K562 (cell line): ENCODE results near the gene DDAH2. TPM values are rescaled to one million over a fixed set of nuclear protein-coding genes. Genes with fewer than 3 reads are reported as not detected.
A peak's percentile ranks its signal among the peaks of the same experiment; 100 is the strongest.

Experiments used
- BRD4 ChIP-seq: fragments of 200-600 bp; sonication (generic); IDR thresholded peaks from 2 replicates; pipeline ENCODE4 v1.6.1; 2017; ENCODE audit warnings: inconsistent platforms
- CBX5 ChIP-seq: IDR thresholded peaks from 2 replicates; pipeline ENCODE4 v1.6.1; 2014; ENCODE audit warnings: low read depth, borderline replicate concordance
- CHD7 ChIP-seq: fragments of 200-600 bp; sonication (generic); IDR thresholded peaks from one replicate; pipeline ENCODE4 v1.6.1; 2012; ENCODE audit warnings: mild to moderate bottlenecking, low read depth, low read length, inconsistent platforms
- DACH1 ChIP-seq: fragments of 450-650 bp; IDR thresholded peaks from 2 replicates; pipeline ENCODE4 v1.6.1; 2018; ENCODE audit not compliant: partially characterized antibody
- E2F1 ChIP-seq: sonication (generic); formaldehyde crosslinking; IDR thresholded peaks from 2 replicates; pipeline ENCODE4 v1.8.1; 2023; ENCODE audit warnings: mild to moderate bottlenecking, missing genetic modification reagents, moderate library complexity
- ELF1 ChIP-seq: fragments of 200-800 bp; sonication (Bioruptor generic); IDR thresholded peaks from 2 replicates; pipeline ENCODE4 v1.6.1; 2016; ENCODE audit warnings: missing genetic modification characterization, missing compliant biosample characterization
- IFI16 ChIP-seq: fragments of 250-450 bp; sonication (Bioruptor Pico); IDR thresholded peaks from 2 replicates; pipeline ENCODE4 v2.1.2; 2022; ENCODE audit warnings: mild to moderate bottlenecking, inconsistent platforms
- OTX1 ChIP-seq: fragments of 450-650 bp; formaldehyde crosslinking; IDR thresholded peaks from 2 replicates; pipeline ENCODE4 v1.4.0; 2022; ENCODE audit warnings: mild to moderate bottlenecking
- SMARCE1 ChIP-seq: fragments of 450-650 bp; IDR thresholded peaks from 2 replicates; pipeline ENCODE4 v1.7.1; 2016; ENCODE audit warnings: mild to moderate bottlenecking
- XRCC4 ChIP-seq: IDR thresholded peaks from one replicate; pipeline ENCODE4 v1.6.1; 2011; ENCODE audit not compliant: insufficient read depth, insufficient read length; ENCODE audit errors: extremely low read depth
- ZNF12 ChIP-seq: sonication (generic); formaldehyde crosslinking; IDR thresholded peaks from 2 replicates; pipeline ENCODE4 v1.4.0; 2020; ENCODE audit warnings: mild to moderate bottlenecking, missing genetic modification reagents
- ZNF239 ChIP-seq: fragments of 250-450 bp; sonication (Bioruptor Pico); IDR thresholded peaks from 2 replicates; pipeline ENCODE4 v1.4.0; 2020; ENCODE audit warnings: mild to moderate bottlenecking
- ZNF280A ChIP-seq: fragments of 450-650 bp; IDR thresholded peaks from 2 replicates; pipeline ENCODE4 v1.6.1; 2018; ENCODE audit warnings: mild to moderate bottlenecking, low read depth; ENCODE audit not compliant: partially characterized antibody
- ZNF384 ChIP-seq: IDR thresholded peaks from 2 replicates; pipeline ENCODE4 v1.6.1; 2012; ENCODE audit warnings: low read depth, low read length, improper control_type of control experiment
- polyA plus RNA-seq, 8 experiments: library from polyadenylated mRNA; depleted of rRNA in 4 of 8; stranded (reverse) in 5 of 8; unstranded in 3 of 8; fragments of >200 nt; fragmentation: Nextera tagmentation in 2 of 8; fragmentation: Illumina TruSeq in 1 of 8; extraction: Ambion mirVana in 2 of 8; extraction: Trizol in 1 of 8; gene quantifications; 2 replicates each; pipeline versions ENCODE4 v1.2.1 to v1.2.3, GENCODE V29; 2011 to 2014; ENCODE audit warnings: inconsistent platforms in 1 of 8, missing spikeins in 1 of 8
- total RNA-seq, 7 experiments: library from RNA; depleted of rRNA in 6 of 7; stranded (reverse); fragments of >200 nt in 6 of 7; fragmentation: Illumina TruSeq in 2 of 7; extraction: Trizol in 2 of 7; gene quantifications; 2 replicates each; pipeline versions ENCODE4 v1.2.1 to v1.2.3, GENCODE V29; 2011 to 2021; ENCODE audit warnings: low replicate concordance in 1 of 7

DDAH2 gene
- total and polyA plus RNA-seq, 9 of the 15 experiments (the other 6 are each of a cell fraction or from before 2014, with no cell fraction given) = 1.8 to 45.4 (median 21.4) TPM

- TF ChIP-seq ZNF280A = peak; percentile 57
- peak; percentile 84 for TF ChIP-seq ZNF384
- TF ChIP-seq DACH1 = peak; percentile 34
- TF ChIP-seq XRCC4 = no peak
- TF ChIP-seq ZNF239 (CRISPR knock-in tag) = peak; percentile 25; the same call in 1 of the 2 replicates
- TF ChIP-seq SMARCE1 = peak; percentile 70; the same call in 1 of the 2 replicates
- peak; percentile 42; the same call in 1 of the 2 replicates for TF ChIP-seq E2F1 (CRISPR knock-in tag)
- no peak for TF ChIP-seq ZNF12 (CRISPR knock-in tag)
- peak; percentile 19 for TF ChIP-seq CHD7
- TF ChIP-seq CBX5 = 0 out of 2 replicates have a peak, but pooled peaks have one; percentile 33
- peak; percentile 92 for TF ChIP-seq OTX1 (CRISPR knock-in tag)
- no peak for TF ChIP-seq IFI16 (CRISPR knock-in tag)
- TF ChIP-seq BRD4 = 0 out of 2 replicates have a peak, but pooled peaks have one; percentile 58
- TF ChIP-seq ELF1 (tag) = no peak
These were observed 40.7 kb upstream of the DDAH2 start (continued) for GRCh38 chr6:31769684-31770371.
